ENCODE results near the gene THOC6.
A peak's percentile ranks its signal among the peaks of the same experiment; 100 is the strongest.

Gene THOC6

GRCh38 chr16:2991566-2992261 lies 32.1 kb upstream of the THOC6 start:
- no peak for DNase-seq (ENCODE audit: low read depth)

DNA sequence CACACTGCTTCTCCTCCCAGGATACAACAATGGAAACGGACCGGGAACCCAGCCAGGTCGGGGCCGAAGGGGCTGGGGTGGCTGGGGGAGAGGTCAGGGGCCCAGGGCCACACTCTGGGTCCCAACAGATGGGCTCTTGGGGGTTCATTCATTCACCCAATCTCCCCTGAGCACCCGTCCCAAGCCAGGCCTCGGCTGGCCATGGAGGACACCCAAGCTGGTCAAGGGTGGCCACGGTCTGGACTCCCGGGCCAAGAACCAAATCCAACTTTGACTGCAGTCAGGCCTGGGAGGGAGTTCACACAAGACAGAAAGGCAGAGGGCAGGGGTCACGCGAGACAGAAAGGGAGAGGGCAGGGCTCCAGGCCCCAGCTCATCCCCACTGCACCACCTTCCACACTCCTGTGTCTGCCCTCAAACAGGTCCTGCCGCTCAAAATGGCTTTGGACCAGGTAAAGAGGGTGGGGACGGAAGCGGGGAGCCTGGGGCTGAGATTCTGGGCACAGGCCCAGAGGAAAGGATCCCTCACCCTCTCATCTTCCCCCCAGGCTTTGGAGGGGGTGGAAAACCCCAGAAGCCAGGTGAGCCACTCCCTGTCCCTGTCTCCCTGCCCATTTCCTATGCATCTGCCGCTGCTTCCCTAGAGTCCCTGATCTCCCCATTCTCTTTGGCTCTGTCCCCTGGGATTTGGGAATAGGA lies 31.3 kb upstream of the THOC6 start:
- no peak for DNase-seq (ENCODE audit: low read depth)

DNA sequence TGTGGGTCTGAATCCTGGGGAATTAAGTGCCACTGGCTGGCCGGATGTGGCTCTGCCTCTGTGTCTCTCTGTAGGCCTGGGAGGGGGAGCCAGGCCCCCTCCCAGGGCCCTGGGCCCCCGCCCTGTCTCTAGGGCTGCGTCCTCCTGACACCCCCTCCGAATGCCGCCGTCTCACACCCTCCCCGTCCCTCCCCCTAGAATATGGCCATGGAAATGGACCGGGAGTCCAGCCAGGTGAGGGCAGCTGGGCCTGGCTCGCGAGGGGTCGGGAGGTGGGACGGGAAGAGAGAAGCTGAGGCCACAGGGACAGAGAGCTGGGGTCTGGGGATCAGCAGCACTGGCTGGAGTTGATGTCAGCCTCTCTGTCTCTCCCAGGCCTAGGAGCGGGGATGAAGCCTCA lies 27.5 kb upstream of the THOC6 start:
- DNase-seq (ENCODE audit: low read depth) = no peak

DNA sequence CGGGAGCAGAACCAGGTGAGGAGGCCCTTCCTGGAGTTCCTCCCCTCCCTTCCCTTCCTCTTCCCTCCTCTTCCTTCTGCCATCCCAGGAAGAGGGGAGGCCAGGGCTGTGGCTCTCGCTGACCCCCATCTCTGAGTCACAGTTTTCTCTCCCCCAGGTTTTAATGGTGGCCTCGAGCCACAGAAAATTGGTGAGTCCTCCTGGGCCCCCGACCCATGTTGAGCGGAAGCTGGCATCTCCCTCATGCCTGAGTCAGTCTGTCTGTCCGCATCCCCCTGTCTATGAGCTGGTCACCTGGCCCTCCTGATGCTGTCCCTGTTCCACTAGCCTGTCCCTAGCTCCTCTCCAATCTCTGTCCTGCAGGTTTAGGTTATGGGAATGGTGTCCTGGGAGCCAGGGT lies 23.9 kb upstream of the THOC6 start:
- no peak for DNase-seq (ENCODE audit: low read depth)

DNA sequence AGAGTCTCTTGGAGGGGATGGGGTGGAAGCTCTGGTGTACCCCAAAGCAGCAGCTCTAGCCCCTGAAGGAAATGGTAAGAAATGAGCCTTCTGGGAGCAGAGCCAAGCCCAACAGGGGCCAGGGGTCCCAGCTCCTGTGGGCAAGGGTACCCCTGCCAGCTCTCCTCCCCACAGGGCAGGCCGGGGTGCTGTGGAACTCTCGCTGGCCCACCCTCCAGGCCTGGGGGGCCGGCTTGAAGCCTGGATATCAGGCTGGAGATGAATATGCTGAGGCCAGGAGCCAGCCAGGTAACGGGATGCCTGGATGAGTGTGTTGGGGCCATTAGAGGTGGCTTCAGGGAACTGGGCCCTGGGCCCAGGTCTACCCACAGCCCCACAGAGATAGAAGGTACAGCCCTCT lies 23.3 kb upstream of the THOC6 start:
- DNase-seq (ENCODE audit: low read depth) = no peak

GRCh38 chr16:3001316-3001715 lies 22.5 kb upstream of the THOC6 start:
- DNase-seq (ENCODE audit: low read depth) = no peak

- peak; percentile 87 for DNase-seq (ENCODE audit: low read depth)
Measured at GRCh38 chr16:3003582-3004270, 20.1 kb upstream of the THOC6 start.

DNA sequence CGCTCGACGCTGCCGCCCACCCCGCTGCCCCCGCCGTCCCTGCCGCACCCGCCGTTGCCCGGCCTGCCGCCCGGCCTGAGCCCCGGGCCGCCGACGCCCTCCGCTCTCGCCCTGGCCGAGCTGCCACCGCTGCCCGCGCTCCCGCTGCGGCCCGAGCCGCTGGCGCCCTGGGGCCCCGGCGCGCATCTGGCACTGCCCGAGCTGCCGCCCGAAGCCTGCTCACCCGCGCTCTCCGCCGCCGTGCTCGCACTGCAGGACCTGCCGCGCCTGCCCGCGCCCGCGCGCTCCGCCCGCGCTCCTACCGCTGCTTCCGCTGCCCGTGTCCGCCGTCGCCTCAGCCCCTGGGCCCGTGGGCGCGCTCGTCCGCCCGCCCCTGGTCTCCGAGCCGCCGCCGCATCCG lies 19.5 kb upstream of the THOC6 start:
- no peak for DNase-seq (ENCODE audit: low read depth)

DNA sequence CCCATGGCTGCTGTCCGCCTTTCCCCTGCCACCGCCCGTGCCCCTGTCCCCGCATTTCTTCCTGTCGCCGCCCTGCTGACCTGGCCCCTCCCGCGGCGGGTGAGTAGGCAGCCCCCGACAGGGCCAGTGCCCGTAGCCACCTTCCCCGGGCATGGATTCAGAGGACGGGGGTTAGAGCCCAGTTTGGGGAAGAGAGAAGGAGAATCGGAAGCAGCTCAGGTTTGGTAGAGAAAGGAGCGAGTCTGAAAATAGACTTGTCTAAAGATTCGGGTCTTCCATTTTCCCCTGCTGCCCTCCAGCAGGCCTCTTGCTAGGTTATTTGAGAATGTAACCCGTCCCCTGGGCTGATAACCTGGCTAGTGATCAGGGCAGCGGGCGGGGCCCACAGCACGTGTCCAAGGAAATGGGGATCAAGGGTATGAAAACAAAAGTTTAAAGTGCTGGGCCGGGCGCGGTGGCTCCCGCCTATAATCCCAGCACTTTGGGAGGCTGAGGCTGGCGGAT lies 19.0 kb upstream of the THOC6 start:
- no peak for DNase-seq (ENCODE audit: low read depth)

GRCh38 chr16:3007059-3007956 lies 16.5 kb upstream of the THOC6 start:
- DNase-seq (ENCODE audit: low read depth) = no peak

DNA sequence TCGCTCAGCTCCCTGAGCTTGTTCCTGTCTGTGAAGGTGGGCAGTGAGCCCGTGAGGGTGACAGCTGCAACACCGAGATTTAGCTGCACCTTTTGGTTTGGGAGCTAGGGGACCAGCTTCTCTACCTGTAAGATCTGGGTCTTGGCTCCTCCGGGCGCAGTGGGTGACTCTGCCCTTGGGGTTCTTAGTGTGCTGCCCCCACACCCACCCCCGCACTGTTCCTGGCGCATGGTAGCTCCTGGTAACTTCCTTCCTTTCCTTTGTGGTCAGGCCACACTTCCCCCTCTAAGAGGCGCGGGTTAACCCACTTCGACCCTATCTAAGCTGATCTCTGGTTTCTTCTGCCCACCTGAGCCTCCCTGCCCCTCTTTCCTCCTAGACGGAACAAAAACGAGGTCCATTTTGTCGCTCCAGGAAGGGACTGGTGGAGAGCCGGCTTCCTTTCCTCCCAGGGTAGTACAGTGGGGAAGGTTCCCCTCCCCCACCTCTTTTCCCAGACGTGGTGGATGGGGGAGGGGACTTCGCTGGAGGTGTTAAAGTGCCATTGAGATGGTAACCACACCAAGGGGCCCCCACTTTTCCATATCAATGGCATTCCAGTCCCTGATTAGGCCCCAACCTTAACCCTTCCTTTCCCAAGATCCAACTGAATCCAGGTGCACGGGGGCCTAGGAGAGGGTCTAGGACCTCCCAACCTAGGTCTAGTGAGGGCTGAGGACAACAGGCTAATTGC lies 15.7 kb upstream of the THOC6 start:
- DNase-seq (ENCODE audit: low read depth) = no peak

DNA sequence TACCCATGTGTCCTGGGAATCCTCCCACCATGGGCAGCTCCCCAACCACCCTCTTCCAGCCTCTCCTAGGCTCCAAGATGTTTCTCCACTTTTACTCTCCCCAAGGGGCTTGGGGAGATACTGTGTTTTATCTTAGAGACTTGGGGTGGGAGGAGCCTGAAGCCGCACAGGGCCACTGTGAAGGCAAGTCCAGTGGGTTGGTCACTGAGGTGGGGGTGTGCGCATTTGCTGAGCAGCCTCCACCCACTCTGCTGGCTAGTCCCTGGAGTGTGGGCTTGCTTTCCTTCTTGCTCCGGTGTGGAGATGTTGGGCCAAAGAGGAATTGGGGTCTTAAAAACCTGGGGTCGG lies 15.2 kb upstream of the THOC6 start:
- no peak for DNase-seq (ENCODE audit: low read depth)

DNA sequence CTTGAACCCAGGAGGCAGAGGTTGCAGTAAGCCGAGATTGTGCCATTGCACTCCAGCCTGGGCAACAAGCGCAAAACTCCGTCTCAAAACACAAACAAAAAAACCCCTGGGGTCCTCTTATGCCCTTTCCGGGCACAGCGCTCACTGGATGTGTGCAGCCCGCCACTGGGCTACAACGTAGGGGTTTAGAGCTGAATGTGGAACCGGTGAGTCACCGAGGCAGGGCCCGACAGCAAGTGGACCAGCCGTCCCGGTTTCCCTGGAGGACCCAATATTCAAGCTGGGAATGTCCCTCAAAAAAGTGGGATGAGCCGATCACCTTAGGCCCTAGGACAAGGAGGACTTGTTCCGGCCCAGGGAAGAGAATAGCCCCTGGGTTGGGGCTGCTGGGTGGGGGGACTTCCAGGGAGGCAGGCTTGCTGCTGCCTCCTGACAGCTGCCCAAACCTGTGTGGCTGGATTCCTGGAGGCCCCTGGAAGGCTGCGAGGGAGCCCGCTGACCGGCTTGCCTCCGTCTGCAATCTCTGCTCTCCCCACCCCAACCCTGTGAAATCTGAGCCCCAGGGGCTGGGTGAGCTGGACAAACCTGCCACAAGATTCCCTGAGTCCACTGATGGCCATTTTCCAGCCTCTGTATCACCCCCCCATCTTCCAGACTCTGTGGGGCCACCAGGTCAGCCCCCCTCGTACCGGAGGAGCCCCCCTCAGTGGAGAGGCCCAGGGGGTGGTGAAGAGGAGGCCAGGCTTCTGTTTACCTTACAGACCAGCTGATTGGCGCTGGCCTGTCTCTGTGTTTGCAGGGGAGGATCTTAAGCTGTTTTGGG lies 14.1 kb upstream of the THOC6 start:
- no peak for DNase-seq (ENCODE audit: low read depth)

DNA sequence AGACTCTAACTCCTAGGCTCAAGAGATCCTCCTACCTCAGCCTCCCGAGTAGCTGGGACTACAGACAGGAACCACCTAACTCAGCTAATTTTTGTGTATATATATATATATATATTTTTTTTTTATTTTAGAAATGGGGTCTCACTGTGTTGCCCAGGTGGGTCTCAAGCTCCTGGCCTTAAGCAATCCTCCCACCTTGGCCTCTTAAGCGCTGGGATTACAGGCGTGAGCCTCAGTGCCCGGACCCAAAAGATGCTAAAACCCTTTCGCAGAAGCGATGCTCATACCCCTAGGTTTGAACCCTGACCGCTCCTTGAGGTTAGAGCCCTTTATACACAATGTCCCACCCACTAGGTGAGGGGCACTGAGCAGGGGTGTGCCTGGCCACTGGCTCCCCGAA lies 13.3 kb upstream of the THOC6 start:
- no peak for DNase-seq (ENCODE audit: low read depth)

DNA sequence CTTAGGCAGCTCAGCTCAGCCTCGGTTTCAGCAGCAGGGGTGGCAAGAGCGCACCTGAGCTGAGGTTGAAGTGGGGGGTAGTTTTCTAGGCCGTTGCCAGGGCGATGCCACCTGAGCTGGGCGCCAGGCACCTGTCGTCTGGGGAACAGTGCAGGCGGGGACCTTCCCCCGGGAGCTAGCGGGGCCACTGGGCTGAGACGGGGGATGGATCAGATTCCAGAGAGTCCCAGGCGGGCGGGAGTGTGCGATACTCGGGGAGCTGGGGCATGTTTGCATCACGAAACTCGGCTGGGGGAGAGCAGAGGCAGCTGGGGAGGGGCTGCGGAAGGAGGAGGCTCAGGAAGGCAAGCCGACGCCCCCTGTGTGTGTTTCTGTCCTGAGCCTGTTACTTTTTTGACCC lies 11.6 kb upstream of the THOC6 start:
- no peak for DNase-seq (ENCODE audit: low read depth)

DNA sequence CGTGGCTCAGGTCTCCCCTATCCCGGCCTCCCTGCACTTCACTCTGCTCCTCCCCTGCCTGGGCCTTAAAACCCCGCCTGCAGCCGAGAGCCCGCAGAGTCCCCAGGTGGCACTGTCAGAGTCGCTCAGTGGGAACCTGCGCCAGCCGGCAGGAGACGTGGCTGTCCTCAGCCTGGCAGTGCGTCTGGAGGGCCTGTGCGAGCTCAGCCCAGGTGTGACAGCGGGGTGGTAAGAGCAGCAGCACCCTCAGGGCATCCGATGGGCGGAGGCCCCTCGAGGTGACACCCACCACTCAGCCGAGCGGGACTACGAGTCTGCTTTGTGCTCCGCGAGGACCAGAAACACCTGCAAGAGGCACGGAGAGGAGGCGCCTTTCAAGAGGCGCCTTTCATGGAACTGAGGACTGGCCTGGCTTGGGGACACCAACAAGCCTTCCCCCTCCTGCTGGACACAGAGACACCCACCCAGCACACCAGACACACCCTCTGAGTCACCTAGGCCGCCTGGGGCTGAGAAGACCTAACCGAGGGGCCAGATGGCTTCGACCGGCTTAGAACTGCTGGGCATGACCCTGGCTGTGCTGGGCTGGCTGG lies 10.9 kb upstream of the THOC6 start, which contains the start of gene CLDN9:
Gene CLDN9 (plus strand): TSS at position 96 of the 593 bp plus-strand sequence. CDS start 440 bp downstream, at position 536.
- no peak for DNase-seq (ENCODE audit: low read depth)

DNA sequence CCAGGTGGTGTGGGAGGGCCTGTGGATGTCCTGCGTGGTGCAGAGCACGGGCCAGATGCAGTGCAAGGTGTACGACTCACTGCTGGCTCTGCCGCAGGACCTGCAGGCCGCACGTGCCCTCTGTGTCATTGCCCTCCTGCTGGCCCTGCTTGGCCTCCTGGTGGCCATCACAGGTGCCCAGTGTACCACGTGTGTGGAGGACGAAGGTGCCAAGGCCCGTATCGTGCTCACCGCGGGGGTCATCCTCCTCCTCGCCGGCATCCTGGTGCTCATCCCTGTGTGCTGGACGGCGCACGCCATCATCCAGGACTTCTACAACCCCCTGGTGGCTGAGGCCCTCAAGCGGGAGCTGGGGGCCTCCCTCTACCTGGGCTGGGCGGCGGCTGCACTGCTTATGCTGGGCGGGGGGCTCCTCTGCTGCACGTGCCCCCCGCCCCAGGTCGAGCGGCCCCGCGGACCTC lies 10.3 kb upstream of the THOC6 start:
- DNase-seq (ENCODE audit: low read depth) = no peak

GRCh38 chr16:3013998-3014690 lies 9.7 kb upstream of the THOC6 start:
- no peak for DNase-seq (ENCODE audit: low read depth)

- DNase-seq (ENCODE audit: low read depth) = no peak
Measured at GRCh38 chr16:3014971-3015370, 8.9 kb upstream of the THOC6 start.

Data from activated T-cell treated with anti-CD3 and anti-CD28 coated beads for 1 hour (primary cell).